ENCODE data around the gene CHCHD1.
"Not testable (repeated sequence)": the region's sequence is repeated elsewhere in the genome, so short reads cannot be mapped to it uniquely, and the experiment has no call there.

CHCHD1 gene

DNA sequence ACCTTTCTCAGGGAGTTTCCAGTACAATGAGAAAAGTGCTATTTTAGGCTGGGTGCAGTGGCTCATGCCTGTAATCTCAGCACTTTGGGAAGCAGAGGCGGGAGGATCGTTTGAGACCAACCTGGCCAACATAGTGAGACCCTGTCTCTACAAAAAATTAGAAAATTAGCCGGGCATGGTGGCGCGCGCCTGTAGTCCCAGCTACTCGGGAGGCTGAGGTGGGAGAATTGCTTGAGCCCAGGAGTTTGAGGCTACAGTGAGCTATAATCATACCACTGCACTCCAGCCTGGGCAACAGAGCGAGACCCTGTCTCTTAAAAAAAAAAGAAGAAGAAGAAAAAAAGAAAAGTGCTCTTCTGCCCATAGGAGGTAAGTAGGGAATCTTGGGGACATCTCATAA is 14.2 kb downstream of the CHCHD1 start:
- DNase-seq = not testable (repeated sequence)

DNA sequence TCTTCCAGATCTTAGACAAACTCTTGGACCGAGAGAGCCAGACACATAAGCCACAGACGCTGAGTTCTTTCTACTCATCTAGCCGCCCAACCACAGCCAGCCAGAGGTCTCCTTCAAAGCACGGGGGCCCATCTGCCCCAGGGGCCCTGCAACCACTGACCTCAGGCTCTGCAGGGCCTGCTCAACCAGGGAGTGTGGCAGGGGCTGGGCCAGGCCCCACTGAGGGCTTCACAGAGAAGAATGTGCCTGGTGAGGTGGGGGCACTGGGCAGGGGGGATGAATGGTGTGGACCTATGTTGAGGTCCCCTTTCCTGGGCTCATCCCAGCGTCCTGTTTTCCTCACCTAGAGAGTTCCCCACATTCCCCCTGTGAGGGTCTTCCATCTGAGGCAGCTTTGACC is 14.9 kb downstream of the CHCHD1 start:
- no peak for DNase-seq

DNA sequence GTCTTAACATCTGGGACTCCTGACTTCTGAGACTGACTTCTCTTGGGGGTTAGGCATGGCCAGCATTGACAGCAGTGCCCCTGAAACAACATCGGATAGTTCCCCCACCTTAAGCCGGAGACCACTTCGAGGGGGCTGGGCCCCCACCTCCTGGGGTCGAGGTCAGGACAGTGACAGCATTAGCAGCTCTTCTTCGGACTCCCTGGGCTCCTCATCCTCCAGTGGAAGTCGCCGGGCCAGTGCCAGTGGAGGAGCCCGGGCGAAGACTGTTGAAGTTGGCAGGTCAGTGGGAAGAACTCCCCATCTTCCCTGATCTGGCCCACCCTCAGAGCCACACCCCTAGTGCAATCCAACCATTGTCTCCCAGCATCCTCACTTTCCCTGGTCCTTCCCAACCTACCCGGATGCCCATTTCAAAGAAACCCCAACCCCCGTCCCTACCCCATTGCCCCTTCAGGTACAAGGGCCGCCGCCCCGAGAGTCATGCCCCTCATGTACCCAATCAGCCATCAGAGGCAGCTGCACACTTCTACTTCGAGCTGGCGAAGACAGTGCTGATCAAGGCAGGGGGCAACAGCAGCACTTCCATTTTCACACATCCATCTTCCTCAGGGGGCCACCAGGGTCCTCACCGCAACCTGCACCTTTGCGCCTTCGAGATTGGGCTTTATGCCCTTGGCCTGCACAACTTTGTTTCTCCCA is 15.6 kb downstream of the CHCHD1 start:
- DNase-seq = no peak

DNA sequence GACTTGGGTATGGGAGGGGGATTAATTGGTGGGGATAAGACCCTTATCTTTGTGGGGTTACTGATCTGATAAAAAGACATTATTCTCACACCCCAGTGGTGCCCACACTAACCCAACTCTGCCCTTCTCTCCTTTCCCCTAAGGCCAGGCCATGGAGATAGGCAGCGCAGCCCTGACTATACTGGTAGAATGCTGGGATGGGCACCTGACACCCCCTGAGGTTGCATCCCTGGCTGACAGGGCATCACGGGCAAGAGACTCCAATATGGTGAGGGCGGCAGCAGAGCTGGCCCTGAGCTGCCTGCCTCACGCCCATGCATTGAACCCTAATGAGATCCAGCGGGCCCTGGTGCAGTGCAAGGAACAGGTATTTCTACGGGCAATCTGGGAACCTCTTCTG is 16.2 kb downstream of the CHCHD1 start:
- no peak for DNase-seq

DNA sequence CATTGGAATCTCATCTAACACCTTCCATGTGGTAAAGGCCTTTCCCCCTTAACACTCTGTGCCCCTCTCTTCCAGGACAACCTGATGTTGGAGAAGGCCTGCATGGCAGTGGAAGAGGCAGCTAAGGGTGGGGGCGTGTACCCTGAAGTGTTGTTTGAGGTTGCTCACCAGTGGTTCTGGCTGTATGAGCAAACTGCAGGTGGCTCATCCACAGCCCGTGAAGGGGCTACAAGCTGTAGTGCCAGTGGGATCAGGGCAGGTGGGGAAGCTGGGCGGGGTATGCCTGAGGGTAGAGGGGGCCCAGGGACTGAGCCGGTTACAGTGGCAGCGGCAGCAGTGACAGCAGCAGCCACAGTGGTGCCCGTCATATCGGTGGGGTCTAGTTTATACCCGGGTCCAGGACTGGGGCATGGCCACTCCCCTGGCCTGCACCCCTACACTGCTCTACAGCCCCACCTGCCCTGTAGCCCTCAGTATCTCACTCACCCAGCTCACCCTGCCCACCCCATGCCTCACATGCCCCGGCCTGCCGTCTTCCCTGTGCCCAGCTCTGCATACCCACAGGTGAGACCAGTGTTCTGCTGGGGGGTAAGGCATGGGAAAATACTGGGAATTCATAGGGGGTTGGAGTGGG is 17.2 kb downstream of the CHCHD1 start:
- DNase-seq = no peak

DNA sequence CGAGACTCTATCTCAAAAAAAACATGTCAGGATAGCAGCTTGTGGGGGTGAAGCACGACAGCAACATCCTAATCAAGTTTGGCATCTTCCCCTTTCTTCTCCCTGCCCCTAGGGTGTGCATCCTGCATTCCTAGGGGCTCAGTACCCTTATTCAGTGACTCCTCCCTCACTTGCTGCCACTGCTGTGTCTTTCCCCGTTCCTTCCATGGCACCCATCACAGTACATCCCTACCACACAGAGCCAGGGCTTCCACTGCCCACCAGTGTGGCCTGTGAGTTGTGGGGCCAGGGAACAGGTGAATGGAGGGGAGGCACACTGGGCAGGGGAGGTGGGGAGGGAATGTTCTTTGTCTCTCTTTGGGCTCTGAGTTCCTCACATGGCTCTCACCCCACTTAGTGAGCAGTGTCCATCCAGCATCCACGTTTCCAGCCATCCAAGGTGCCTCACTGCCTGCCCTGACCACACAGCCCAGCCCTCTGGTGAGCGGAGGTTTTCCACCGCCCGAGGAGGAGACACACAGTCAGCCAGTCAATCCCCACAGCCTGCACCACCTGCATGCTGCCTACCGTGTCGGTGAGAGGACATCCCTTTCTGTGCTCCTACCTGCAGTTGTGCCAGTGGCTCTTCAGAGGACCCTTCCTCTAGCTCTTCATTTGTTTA is 18.2 kb downstream of the CHCHD1 start:
- DNase-seq = no peak

DNA sequence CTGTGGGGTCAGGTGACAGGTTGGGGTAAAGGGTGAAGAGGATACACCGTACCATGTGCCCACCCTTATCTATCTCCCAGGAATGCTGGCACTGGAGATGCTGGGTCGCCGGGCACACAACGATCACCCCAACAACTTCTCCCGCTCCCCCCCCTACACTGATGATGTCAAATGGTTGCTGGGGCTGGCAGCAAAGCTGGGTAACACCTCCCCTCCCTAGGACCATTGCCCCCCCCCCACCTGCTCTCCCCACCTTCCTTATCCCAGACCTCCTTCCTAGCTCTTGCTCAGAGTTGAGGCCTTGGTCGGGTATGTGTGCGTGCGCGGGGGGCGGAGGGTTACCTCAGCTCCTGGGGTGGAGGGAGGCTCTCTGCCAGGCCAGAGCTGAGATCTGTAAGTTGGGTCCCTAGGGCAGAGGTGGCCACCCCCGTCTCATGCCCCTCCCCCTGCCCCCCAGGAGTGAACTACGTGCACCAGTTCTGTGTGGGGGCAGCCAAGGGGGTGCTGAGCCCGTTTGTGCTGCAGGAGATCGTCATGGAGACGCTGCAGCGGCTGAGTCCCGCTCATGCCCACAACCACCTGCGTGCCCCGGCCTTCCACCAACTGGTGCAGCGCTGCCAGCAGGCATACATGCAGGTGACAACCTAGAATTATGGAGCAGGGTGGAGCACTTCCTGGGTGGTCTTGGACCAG is 18.9 kb downstream of the CHCHD1 start:
- DNase-seq = no peak

DNA sequence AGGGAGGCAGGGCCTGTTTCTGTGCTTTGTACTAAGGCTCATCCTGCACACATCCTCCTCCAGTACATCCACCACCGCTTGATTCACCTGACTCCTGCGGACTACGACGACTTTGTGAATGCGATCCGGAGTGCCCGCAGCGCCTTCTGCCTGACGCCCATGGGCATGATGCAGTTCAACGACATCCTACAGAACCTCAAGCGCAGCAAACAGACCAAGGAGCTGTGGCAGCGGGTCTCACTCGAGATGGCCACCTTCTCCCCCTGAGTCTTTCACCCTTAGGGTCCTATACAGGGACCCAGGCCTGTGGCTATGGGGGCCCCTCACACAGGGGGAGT is 19.4 kb downstream of the CHCHD1 start:
- DNase-seq = no peak

DNA sequence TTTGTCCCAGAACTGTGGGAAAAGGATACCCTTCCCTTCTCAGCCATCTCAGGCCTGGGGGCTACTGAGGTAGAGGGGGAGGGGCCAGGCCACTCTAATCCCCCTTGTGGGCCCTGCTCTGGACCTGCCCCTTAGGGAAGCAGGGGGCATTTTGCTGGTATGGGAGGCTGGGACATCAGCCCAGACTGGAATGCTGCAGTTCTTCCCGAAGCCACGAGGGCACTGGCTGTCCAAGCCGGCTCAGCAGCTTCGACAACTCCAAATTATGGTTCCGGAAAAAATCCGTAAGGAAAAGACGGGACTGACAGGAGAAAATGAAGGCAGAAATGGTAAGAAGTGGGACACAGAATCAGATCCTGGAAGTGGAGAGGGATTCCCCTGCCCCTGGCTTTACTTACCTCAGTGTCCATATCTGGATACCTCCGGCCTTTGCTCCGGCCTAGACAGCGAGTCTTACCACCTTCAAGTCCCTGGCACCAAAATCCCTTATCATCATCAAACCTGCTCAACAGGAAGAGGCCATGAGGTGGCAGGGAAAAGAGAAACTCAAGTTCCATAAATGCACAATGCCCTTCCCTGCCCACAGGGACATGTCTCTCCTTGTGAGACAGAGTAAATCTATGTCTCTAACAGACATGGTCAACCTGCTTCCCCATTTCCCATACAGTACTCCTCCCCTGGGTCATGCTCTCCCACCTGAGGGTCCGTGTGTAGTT is 20.6 kb downstream of the CHCHD1 start:
- DNase-seq = no peak

DNA sequence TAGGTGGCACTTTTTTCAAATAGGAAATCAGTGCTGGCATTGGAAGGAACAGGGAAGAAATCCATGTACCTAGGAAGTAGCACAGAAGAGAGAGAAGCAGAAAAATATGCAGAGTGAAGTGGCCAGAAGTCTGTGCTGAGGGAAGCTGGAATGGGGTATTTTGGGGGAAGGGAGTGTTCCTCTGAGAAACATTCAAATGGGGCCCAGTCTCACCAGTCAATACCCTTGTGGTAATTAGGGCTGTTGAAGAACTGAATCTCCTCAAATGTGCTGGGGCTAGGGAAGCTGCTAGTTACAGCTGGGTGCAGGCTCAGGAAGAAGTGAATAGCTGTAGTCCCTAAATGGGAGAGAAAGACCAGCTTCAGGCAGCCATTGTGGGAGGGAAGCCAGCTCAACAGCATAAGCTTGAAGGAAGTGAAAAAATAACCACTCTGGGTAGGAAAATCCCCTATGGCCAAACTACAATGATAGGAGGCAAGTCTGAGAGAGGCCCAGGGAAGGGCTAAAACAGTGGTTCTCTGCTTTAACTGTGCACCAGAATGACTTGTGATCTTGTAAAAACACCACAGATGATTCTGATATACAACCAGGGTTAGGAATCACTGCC is 21.9 kb downstream of the CHCHD1 start:
- DNase-seq = no peak

DNA sequence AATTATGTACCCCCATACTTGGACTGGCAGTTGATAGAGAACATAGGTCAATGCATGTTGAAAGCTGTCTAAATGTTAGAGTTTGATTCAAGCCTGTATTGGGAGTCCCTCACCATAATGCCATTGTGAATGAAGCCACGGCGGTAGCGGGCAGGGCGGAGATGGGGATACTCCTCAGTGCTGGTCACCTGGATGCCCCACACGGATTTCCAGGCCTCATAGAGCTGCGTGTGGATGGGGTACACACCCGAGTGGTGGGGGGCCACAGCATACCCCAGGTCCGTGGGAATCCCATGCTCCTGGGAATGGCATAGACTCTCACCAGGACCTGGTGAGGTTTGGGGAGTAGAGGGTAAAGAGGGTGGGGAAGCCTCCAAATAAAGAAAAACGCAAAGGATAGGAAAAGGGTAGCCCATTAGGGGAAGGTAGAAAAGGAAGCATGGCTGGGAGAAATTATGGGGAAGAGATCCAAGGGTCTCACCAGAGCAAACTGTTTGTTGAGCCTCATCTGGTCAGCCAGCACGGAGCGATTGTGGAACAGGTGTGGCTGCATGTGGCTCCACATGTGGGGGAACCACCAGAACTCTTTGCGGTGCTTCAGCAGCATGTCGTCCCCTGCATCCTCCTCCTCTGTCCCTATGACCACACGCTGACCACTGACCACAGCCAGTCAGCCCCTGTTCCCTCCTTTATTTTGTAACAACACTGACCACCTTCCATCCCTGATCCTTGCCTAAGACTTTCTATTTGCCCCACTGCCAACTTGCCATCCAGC is 24.5 kb downstream of the CHCHD1 start:
- DNase-seq = no peak

DNA sequence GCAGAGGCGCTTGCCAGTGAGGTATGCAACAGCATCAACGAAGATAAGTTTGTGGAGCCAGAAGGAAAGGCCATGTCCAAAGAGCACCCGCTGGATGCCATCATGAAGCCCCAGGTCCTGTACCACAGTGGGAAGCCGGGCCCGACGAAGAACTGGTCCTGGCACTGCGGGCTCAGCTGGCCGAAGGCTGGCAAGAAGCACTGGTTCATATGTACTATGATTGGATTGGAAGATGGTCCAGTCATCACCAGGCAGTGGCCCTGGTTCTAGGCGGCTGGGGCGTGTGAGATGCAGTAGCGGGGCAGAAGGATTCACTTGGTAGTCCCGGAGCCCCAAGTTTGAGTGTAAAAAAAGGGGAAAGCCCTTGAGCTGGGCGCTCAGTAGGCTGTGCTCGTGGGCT is 25.6 kb downstream of the CHCHD1 start:
- no peak for DNase-seq

DNA sequence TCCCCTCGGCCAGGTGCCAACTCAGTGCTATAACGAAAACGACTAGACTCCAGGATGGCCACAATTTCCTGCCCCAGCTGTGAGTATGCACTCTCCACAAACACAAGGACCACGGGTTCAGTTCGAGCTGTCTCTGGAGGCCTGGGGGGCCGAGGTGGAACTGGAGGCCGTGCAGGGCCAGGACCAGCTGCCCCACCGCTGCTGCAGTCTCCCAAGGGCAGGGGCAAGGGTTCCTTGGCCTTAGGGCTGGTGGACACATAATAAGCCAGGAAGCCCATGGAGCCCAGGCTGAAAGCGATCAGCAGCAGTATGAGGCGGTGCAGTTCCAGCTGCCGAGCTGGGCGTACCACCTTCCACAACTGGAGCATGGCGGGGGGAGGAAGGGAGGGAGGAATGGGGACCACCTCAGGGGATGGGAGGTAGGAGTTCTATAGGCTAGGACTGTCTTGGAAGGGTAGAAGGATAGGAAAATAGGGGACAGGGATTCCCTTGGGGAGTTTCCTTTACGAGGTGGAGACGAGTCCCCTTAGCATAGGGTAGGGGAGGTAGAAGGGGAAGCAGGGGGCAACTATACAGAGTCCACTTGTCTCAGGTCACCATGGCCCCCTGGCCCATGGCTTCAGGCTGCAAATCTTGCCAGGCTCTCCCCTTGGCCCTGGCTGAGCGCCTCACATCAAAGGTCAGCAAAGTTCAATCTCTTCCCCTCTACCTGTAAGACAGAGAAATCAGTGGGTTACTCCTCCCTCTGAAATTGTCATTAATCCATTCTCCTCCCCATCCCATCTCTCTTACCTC is 26.4 kb downstream of the CHCHD1 start:
- no peak for DNase-seq

DNA sequence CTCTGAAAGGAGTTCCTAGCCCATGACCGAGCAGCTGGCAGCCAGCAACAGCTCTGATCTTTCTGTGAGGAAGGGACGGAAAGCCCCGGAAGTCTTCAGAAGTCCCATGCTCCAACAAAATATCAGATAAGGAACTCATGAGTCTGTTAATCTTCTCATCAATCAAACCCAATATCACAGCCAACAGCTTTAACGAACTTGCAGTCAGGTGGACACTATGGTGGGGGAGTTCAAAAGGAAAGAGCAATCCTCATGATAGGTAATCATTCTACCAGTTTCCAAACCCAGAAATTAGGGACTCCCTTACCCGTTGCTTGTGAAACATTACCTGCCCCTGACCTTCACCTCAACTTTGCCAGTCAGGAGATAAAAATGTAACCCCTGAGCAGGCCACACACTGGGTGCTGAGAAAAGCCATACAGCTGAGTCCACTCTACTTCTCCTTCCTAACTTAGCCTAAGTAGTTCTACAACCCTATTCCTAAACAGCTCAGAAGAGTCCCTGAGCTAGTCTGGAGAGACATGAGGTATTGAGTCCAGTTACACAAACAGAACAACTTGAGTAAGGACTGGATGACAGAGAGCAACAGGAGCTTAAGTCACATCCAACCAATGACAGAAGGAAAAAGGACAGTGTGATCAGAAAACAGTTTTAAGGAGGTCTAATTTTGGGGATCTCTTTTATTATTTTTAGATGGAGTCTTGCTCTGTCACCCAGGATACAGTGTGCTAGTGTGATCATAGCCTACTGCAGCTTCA is 27.4 kb downstream of the CHCHD1 start:
- no peak for DNase-seq

DNA sequence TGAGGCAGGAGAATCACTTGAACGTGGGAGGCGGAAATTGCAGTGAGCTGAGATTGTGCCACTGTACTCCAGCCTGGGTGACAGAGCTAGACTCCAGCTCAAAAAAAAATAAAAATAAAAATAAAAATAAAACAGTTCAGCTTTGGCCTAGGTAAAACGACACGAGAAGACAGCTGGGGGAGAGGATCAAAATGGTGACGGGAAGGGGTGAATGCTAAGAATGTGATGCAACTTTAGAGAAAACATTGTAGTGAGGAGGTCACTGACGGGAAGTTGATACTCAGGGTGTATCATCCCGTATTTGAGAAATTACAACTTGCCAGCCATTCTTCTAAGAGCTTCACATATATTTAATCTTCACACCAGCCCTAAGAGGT is 28.5 kb downstream of the CHCHD1 start:
- DNase-seq = no peak

DNA sequence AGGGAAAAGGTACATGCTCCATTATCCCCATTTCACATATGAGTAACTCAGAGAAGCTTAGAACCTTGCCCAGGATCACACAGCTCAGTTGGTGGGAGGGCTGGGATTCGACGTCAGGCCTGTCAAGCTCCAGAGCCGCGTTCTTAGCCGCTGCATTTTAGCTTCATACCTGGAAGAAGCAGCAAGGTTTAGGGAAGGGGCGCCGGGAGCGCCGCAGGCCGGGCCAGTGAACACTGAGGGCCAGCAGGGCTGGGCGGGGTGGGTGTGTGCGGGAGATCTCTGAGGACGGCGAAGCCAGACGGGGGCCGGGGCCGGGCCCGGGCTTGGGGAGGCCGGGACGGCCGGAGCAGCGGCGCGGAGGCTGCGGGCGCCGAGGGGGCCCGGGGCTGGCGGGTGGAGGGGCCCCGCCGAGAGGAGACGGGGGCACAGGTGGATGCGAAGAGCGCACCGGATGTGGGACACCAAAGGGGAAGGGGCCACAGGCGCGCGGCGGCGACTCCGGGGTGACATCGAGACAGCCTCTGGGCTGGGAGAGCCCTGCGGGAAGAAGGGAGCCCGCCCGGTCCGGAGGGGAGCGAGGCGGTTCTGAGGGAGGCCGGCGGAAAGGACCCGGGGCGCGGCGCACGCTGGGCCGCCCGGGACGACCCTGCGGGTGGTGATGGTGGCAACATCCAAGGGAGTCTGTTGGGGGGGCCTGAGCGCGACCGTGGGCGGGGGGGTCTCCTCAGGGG is 29.1 kb downstream of the CHCHD1 start:
- peak; percentile 51 for DNase-seq

DNA sequence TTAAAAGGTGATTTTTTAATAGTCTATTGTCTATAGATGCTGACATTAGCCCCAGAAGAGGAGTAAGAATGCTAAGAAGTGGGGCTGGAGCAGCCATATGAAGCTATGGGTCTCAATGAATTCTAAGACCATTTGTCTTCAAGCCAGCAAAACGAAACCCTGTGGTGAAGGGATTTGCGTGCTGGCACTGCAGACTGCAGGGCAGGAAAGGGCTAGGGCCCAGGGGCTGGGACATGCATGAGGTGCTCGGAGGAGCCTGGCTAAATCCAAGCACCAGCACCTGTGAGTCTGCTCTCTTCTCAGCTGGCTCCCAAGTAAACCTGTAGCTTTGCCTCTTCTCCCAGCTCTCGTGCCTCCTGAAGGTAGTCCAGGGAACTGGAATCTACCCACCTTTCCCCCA is 30.8 kb downstream of the CHCHD1 start:
- no peak for DNase-seq

DNA sequence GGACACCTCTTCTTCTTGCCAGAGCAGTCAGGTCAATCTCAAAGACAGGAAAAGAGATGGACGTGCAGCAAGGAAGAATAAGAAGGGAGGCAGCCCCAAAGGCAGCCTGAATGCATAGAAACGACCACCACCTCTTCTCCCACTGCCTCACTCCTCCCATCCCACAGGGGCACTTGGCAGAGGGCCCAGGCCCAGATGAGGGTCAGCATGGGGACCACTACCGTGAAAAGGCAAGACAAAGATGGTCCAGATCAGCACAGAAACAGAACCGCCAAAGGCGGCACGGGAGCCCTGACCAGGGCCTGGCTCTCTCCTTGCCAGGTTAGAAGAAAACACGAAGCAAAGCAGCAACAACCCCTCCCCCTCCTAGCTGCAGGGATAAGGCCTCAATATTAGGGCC is 31.5 kb downstream of the CHCHD1 start:
- no peak for DNase-seq

DNA sequence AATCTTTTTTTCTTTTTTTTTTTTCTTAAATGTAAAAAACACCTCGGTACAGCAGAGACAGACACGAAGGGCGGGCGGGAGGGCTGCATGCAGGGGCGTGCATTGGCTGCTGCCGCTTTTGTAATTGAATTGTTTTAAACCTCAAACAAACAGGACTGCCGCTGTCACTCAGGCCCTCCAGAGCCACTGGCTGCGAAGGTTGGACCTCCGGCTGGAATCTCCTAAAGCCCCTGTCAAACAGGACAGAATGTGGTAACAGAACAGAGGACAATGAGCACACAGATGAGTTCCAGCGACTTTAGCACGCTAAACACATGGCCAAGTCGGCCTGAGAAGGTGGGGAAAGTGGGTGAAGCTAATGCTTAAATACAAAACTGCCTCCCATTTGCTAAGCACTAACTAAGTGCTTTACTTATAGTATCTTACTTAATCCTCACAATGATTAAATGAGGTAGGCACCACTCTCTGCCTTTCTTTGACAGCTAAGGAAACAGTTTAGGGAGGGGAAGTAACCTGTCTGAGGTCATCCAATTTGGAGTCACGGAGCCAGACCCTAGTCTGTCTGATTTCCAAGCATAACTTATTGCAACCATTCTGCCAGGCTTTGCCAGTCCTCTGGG is 32.5 kb downstream of the CHCHD1 start:
- DNase-seq = no peak
